ENCODE data around the gene OR4D11.

DNA sequence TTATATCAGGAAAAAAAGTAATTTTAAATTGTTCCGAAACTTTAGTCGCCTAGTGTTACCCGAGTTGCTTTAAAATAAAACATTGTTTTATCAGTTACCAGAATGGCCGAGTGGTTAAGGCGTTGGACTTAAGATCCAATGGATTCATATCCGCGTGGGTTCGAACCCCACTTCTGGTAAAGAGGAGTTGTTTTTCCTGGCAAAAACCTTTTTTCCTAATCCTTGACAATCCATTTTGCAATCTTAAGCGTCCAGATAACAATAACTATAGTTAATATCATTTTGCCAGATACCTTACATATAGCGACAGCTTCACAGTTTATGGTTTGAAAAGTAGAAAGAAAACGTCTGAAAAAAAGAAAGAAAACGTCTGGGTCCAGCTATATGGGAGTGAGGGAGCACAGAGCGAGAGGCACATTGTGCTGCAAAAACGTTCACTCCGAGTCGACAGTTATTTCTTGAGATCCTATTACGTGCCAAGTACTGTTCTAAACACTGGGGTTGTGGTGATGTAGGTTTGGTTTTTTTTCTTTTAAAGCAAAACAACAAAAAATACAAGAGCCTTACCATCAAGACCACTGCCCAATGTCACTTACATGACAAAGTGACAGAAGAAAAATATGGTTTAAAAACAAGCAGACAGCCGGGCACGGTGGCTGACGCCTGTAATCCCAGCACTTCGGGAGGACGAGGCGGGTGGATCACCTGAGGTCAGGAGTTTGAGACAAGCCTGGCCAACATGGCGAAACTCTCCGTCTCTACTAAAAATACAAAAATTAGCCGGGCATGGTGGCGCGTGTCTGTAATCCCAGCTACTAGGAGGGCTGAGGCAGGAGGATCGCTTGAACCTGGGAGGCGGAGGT, 48.5 kb downstream of the OR4D11 start:
- TF ChIP-seq CREB1 (IDR thresholded peaks at IDR 0.05; ENCODE audit: low read depth) (no peak), MXI1 (IDR thresholded peaks at IDR 0.05; ENCODE audit: low read depth, low read length) (no peak), IKZF1 (conservative IDR thresholded peaks at IDR 0.05) (no peak), ATF7 (IDR thresholded peaks at IDR 0.05; ENCODE audit: low read depth) (no peak), JUNB (IDR thresholded peaks at IDR 0.05) (no peak)
- TF ChIP-seq, protein P1, sequence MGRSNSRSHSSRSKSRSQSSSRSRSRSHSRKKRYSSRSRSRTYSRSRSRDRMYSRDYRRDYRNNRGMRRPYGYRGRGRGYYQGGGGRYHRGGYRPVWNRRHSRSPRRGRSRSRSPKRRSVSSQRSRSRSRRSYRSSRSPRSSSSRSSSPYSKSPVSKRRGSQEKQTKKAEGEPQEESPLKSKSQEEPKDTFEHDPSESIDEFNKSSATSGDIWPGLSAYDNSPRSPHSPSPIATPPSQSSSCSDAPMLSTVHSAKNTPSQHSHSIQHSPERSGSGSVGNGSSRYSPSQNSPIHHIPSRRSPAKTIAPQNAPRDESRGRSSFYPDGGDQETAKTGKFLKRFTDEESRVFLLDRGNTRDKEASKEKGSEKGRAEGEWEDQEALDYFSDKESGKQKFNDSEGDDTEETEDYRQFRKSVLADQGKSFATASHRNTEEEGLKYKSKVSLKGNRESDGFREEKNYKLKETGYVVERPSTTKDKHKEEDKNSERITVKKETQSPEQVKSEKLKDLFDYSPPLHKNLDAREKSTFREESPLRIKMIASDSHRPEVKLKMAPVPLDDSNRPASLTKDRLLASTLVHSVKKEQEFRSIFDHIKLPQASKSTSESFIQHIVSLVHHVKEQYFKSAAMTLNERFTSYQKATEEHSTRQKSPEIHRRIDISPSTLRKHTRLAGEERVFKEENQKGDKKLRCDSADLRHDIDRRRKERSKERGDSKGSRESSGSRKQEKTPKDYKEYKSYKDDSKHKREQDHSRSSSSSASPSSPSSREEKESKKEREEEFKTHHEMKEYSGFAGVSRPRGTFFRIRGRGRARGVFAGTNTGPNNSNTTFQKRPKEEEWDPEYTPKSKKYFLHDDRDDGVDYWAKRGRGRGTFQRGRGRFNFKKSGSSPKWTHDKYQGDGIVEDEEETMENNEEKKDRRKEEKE (IDR thresholded peaks at IDR 0.05), result no peak
- TF ChIP-seq, protein P2, sequence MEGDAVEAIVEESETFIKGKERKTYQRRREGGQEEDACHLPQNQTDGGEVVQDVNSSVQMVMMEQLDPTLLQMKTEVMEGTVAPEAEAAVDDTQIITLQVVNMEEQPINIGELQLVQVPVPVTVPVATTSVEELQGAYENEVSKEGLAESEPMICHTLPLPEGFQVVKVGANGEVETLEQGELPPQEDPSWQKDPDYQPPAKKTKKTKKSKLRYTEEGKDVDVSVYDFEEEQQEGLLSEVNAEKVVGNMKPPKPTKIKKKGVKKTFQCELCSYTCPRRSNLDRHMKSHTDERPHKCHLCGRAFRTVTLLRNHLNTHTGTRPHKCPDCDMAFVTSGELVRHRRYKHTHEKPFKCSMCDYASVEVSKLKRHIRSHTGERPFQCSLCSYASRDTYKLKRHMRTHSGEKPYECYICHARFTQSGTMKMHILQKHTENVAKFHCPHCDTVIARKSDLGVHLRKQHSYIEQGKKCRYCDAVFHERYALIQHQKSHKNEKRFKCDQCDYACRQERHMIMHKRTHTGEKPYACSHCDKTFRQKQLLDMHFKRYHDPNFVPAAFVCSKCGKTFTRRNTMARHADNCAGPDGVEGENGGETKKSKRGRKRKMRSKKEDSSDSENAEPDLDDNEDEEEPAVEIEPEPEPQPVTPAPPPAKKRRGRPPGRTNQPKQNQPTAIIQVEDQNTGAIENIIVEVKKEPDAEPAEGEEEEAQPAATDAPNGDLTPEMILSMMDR (IDR thresholded peaks at IDR 0.05 in 2 of 3, conservative IDR thresholded peaks at IDR 0.05 in 1 of 3; ENCODE audit: control insufficient read depth in 2 of 3, extremely low read depth in 1 of 3, insufficient read depth in 1 of 3, low read depth in 3 of 3, low read length in 3 of 3), result no peak
- TF ChIP-seq, protein P3, sequence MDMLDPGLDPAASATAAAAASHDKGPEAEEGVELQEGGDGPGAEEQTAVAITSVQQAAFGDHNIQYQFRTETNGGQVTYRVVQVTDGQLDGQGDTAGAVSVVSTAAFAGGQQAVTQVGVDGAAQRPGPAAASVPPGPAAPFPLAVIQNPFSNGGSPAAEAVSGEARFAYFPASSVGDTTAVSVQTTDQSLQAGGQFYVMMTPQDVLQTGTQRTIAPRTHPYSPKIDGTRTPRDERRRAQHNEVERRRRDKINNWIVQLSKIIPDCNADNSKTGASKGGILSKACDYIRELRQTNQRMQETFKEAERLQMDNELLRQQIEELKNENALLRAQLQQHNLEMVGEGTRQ (IDR thresholded peaks at IDR 0.05; ENCODE audit: borderline replicate concordance, low read depth, low read length), result no peak
